ENCODE measurements around the gene TAGLN3.
A peak's percentile ranks its signal among the peaks of the same experiment; 100 is the strongest.

TAGLN3 gene

DNA sequence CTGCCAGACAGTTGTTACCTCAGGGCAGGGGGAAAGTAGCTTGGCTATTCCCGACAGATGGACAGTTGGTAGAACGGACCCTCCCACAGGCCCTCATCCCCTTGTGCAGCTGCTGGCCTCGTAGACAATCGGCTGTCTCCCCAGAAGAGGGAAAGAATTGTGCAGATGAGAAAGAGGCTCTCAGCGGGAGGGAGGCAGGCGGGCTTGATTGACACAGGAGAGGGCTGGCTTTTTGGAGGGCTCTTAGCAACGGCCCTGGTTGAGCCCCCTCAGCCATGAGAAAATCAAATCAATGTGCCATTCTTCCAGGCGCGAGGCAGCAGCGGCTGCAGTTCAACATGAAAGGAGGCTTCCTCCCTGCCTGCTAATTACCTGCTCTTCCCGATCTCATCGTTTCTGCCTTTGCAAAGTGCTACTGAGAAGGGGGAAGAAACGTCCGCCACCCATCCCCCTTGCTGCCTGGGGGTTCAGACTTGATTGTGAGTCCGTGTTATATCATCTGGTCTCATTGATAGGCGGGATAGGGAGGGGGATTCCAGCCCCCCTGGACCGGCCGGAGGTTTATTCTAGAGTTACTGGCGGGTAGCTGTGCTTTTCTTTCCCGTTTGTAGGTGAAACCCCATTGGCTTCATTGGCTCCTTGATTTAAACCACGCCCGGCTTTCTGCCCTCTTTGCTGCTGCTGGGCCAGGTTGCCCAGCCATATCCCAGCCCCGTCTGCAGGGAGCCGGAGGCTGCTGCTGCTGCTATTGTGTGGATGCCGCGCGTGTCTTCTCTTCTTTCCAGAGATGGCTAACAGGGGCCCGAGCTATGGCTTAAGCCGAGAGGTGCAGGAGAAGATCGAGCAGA, at the start of gene TAGLN3:
Gene TAGLN3 (plus strand): TSS at position 287 of the 848 bp plus-strand sequence. CDS start 501 bp downstream, at position 788.
- DNase-seq (ENCODE audit: low spot score): no peak

DNA sequence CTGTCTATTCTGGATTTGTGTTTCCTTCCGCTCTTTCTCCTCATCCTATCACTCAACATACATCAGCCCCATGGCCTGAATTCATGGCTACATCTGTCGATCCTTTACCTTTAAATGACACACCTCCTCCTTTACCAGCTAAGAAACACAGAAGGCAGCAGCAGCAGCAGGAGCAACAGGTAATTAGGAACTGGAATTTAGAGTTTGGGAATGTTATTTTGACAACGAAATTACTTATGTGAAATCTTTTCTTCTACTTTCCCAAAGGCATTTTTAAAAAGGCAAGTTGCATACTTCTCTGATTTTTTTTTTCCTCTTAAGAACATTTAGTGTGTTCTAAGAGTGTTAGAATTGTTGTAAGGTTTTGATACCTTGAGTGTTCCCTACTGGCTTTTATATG, 49.0 kb upstream of the TAGLN3 start:
- no peak for DNase-seq (ENCODE audit: low spot score)

DNA sequence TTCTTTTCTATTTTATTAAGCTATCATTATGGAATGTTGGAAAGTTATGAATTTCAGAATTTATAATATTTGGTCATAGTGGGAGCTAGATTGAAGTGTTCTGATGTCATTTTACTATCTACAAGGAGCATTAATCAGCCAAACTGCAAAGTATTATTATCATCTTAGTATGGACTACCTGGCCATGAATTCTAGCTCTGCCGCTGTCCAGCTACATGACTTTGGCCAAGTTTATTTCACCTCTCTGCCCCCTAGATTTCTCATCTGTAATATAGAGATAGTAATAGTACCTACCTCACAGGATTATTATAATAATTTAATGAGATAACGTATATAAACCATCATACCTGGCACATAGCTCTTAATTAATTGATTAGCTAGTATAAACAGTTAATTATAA, 47.7 kb upstream of the TAGLN3 start:
- DNase-seq (ENCODE audit: low spot score): no peak

DNA sequence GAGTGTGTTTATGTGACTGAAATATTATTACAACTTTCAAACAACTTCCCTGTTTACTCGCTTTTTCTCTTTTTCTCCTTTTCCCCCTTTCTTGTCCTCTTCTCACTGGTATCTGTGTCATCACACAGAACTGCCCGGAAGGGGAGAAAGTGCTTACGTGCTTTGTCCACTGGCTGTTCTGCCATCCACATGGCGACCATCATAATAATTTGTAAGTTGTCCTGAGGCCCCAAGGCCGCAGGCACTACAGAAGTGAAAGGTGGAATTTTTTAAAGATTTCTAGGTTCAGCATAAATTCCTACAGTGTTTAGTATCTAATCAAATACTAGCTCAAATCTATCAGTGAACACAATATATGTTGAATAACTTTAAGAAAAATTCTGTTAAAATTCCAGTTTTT, 46.6 kb upstream of the TAGLN3 start:
- no peak for DNase-seq (ENCODE audit: low spot score)

DNA sequence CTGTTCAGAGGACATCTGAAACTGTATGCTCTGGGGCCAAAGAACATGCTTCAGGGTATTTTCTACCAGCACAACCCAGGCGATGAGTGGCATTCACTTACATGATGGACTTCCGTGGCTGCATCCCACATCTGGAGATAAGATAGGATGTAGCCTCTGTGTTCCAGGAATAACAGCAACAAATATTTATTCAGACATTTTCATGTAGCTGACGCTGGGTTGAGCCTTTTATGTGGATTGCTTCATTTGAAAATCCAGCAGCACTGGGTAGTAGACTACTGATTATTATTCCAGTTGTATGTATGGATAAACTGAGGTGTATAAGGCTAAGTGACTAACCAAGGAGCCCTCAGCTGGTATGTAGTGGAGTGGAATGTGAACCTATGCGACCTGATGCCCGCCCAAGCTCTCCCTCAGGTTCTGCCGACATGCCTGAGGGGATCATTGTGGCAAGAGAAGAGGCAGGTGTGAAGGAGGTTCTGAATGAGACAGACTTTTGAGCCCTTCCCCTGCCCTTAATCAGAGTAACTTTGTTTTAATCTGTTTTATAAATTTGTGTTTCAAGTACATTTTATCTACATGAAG, 45.8 kb upstream of the TAGLN3 start:
- no peak for DNase-seq (ENCODE audit: low spot score)

DNA sequence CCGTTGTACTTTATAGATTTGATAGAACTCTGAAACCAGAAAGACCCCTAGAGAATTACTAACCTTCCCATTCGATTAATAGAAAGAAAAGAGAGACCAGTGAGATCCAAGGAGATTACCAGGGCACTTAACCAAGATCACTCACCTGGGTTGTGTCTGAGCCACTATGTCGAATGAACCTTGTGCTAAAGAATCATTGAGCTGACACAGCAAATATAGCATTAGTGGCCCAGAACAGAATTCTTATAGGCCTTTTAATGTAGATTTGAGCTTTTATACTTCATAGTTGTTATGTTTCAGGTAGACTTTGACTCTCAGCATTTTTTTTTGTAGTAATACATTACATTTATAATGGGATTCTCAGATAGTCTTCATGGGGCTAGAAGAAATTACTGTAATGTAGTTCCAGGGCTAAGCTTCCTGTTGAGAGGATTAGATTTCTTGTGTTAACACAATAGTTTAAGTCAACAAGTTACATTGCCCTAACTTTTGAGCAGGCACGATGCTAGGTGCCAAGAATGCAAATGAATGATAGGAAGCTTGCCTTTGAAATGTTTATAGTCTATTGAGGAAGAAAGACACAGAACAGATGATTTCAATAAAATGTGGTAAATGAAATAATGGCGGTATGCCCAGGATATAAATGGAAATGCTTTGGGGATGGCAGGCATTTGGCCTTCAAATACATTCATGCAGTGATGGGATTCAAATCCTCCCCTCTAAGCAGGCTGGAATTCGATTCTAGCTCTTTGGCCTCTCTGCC, 44.3 kb upstream of the TAGLN3 start:
- no peak for DNase-seq (ENCODE audit: low spot score)

DNA sequence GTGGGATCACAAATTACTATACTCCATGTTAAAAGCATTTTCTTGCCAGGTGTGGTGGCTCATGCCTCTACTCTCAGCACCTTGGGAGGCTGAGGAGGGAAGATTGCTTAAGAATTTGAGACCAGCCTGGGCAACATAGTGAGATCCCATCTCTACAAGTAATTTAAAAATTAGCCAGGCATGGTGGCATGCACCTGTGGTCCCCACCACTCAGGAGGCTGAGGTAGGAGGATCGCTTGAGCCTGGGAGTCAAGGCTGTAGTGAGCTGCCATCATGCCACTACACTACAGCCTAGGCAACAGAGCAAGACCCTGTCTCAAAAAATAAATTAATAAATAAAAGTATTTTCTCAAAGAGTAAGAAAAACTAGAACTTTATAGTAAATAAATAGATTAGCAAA, 42.8 kb upstream of the TAGLN3 start:
- no peak for DNase-seq (ENCODE audit: low spot score)

DNA sequence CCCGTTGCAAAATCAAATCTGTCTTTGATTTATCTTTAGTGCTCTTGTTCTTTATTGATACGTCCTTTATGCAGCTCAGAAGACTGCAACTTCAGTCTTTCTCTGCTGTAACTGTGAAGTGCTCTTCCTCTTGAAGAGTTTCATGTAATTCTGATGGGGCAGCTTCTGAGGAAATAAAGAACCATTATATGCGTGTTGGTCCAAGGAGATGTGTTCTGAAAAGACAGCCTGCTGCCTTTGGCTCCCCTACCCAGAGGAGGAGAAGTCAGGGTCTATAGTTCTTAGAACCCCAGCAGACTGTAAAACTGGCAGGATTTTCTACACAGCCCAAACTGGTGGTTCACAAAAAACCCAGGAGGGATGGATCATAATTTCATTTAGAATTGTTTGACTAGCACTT, 42.3 kb upstream of the TAGLN3 start:
- no peak for DNase-seq (ENCODE audit: low spot score)

DNA sequence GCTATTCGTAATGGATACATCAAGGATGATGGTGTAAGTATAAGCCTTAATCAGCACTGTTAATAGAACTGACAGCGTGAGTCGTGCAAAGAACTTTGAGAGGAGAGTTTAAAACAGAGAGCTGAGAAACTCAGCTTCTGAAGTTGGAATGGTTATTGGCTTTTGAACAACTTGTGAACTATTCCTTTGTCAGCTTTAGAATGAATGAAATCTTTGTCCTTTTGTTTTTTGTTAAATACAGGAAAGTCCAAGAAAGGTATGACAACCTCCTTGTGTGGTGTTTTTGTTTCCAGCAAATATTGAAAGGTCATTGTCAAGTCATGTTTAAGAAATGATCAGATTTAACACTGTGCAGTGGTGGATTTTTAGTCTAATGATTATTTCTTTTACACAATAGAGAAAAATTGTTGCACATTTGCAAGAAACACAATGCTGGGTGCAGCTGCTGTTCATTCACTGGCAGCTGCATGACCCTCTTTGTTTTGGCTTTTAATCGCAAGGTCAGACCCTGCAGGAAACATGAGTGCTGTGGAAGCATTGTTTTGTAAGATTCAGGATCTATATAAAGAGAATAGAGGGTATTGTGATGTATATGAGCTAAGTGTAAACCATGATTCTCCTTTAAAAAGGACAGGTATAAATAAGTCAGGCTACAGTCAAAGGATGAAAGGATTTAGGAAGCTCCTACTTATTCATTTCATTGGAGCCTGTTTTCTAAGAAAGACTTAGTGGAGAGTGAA, 41.6 kb upstream of the TAGLN3 start:
- DNase-seq (ENCODE audit: low spot score): no peak

DNA sequence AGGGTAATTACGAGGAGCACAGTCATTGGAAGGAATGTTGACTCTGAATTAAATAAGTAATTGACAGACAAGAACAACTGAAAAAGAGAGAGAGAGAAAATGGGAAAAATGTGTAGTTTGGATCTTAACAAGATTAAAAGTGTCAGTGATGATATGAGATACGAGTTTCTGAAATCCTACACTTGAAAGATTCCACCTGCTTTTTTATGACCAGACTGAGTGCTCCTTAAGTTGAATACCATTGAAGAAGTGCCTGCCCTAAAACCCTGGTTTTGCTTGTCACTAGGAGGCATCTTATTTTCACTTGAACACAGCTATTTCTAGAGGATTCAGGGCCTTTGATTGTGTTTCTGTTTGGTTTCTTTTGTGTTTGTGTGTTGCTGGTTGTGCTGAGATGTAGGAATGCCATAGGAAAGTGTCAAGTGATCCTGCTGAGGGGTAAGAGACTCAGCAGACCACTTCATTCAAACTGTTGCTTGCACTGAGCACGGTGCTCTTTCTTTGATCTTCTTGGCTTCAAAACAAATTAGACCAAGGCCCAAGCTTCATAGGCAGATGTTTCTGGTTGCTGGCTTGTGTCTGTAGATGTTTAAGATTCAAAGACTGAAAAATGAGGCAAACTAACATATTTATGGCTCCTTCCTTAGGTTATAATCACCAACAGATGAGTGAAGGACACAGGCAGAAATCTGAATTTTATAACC, 37.1 kb upstream of the TAGLN3 start:
- no peak for DNase-seq (ENCODE audit: low spot score)

DNA sequence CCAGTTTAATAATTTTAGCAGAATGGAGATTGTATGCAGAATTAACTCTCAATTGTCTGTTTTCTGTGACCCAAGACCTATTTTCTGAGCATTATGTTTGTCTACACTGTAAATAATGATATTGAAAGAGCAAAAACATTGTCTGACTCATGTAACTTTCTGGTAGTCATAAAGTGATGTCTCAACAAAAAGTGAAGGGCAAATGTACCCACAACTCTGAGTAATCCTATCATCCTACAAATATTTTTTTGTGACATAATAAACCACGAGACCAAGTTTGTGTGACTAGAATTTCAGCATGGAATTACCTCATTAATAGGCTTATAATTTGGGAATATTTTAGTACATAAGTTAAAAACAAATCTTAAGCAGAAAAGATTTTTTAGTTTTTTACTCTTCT, 35.3 kb upstream of the TAGLN3 start:
- no peak for DNase-seq (ENCODE audit: low spot score)

DNA sequence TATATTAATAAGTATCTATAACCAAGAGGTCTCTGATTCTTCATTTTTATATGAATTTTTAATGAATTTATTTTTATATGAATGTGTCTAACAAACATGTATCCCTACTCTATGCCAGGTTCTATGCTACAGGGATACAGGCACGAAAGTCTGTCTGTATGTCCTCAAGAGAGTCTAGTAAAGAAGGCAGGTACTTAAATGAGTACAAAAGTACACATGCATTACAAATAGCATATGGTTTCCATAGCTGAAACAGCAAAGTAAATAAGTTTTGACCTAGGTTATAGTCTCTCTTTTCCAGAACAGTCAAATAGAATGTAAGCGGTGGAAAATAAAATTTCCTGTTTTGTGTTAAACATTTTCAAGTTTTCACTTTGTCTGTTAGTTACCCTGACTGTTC, 33.2 kb upstream of the TAGLN3 start:
- no peak for DNase-seq (ENCODE audit: low spot score)

DNA sequence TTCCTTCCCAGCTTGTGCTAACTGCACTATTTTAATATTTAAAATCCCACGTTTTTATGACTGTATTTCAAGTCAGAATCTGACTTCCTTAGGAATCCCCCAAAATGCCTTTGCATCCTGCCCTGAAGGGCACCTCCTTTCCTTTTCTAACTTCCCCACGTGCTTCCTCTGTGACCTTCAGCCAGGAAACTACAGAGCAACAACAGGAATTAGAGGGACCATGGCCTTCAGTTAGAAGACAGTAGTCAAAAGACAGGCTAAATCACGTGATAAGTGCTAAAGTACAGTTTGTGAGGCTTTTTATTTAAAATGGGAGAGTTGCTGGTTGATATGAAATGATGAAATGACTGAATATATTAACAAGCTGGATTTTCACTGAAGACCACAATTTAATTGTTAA, 31.7 kb upstream of the TAGLN3 start:
- no peak for DNase-seq (ENCODE audit: low spot score)

DNA sequence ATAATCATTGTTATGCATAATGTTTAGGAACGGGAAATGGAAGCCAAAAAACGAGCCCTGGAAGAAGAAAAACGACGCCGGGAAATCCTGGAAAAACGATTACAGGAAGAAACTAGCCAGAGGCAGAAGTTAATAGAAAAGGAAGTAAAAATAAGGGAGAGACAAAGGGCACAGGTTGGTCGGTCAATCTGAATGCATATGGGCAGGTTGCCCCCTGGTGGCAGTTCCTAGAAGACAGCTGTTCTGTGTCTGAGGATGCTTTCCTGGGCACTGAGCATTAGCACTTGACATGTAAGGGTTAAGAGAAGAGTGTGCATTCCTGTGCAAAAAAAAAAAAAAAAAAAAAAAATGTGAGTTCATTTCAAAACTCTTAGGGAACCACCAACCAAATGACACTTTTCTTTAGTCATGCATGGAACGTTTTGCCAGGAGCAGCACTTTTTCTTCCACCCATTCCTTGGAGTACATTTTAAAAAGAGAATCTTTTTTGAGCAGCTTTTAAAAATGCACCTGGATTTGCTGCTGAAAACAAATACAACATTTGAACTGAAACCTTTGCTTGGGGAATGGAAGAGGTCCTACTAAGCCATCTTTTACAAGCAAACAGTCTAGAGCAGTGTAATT, 31.0 kb upstream of the TAGLN3 start:
- DNase-seq (ENCODE audit: low spot score): peak; percentile 48

DNA sequence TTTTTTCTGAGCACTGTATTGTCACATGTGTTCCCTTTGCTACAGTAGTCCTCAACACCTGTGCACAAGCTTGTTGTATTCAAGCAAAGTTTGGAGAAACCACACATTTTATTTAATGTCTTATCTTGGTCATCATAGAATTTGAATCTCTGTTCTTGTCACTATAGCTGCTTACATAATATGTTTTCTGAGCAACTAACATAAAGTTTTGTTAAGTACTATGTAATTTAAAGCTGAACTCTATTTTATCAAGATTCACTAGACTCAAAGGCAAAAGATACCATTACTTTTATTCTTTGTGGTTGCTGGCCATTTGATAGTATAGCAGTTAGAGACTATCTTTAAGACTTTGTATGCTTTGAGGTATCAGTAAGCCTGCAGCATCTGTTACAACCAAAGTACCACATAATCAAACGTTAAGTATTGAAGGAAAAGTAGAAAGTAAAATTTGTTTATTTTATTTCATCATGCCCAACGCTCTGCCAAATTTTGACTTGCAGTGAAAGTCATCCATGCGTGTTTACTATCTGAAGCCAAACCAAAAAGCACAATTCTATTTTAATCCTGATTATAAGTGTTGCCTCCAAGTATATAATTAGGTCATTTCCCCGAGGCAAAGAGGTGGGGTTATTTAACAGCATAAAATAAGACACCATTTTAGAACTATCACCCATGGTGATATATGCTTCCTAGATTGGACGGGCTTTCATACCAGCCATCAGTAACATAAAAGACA, 30.2 kb upstream of the TAGLN3 start:
- no peak for DNase-seq (ENCODE audit: low spot score)

DNA sequence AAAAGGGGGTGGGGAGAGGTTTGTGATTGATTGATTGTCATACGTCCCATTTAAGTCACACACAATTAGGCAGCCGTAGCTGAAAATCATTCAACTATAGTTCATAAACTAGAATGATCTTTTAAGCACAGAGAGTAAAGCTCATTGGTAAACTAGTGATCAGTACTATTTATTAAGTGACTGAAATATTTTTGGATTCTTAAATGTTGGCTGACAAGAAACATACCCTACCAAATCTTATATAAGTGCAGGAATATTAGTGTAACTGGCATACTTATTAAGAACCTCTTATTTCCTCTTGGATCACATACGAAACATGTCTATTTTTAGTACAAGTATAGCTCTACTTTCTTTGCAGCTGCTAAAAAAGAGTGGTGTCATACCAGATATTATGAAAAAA, 28.3 kb upstream of the TAGLN3 start:
- DNase-seq (ENCODE audit: low spot score): no peak

DNA sequence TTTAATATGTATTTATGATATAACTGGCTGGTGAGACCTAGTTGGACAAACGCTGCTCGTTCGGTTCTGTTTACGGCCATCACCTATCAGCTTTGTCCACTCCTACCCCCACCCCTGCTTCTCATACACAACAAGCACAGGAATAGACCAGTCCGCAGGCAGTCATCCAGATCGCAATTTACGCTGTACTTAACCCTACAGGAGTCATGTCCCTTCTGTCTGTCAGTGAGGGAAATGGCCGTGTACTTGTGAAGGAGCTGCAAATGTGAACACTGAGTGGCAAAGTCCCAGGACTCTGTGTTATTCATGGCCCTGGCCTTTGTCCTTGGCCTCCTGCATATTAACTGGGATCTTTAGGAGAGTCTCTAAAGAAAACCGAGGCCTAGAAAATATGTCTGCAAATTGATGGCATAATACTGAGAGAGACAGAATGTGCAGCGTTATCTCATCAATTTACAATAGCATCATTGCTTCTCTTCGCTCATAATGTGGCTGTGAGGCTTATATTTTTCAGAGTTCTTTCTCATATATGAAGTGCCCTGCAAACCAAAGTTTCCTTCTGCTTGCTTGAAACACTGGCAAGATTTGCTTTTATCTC, 27.1 kb upstream of the TAGLN3 start:
- DNase-seq (ENCODE audit: low spot score): no peak

DNA sequence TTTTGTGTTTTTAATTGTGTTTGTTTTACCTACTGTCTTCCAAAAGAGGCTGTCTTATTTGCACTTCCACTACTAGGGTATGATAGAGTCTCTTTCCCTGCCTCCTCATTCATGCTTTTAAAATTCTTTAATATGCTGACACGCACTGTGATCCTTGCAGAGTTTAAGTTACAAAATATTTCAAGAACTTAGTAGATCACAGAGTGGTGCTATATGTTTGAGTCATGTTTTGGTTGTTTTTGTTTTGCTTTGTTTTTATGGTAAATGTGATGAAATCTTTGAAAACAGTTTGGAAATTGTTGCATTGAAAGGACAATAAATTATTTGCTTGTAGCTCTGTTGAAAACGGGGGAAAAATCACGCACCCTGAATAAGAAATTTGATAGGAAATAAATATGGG, 25.8 kb upstream of the TAGLN3 start:
- DNase-seq (ENCODE audit: low spot score): no peak

DNA sequence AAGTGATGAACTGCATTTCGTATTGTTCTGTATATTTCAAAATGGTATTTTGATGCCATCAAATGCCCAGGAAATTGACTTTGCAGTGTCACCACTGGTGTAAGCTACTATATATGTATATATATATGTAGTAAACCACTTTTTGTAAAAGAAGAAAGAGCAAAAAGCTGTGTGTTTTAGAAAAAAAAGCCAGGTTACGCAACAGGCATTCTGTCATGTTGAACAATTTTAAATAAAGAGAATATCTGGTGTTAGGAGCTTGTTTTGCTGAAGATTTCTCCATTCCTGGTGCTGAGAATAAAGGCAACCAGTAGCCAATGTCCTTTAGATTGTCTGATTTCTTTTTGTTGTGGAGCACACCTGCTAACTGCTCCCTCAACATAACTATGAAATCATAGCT, 23.6 kb upstream of the TAGLN3 start:
- no peak for DNase-seq (ENCODE audit: low spot score)

DNA sequence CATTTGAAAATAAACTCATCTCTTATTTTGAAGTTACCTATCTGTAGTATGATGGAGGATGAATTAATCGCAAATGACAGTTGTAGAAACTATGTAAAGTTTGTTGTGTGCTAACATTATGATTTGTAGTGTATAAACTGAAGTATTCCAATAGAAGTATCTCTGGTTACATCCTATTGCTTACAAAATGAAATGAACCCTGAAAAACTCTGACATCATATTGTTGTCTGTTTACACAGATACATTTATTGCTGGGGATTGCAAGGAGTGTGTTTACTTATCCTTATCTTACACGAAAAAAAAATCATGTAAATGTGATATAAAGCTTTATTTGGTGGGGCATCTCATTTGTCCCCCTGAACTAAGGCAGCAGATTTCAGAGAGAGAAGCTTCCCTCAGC, 22.5 kb upstream of the TAGLN3 start:
- no peak for DNase-seq (ENCODE audit: low spot score)
